K562 (cell line): Measurements from ENCODE around the gene PRKACA. TPM values are rescaled to one million over a fixed set of nuclear protein-coding genes. Genes with fewer than 3 reads are reported as not detected.

Experiments
- ATF2 ChIP-seq: sonication (generic); formaldehyde crosslinking; IDR thresholded peaks from 2 replicates; pipeline ENCODE4 v1.8.1; 2022; ENCODE audit warnings: missing genetic modification reagents
- BACH1 ChIP-seq: fragments of 200-800 bp; sonication (Bioruptor generic); IDR thresholded peaks from 2 replicates; pipeline ENCODE4 v1.6.1; 2016; ENCODE audit warnings: missing genetic modification characterization, missing compliant biosample characterization
- LCOR ChIP-seq: sonication (generic); formaldehyde crosslinking; IDR thresholded peaks from 2 replicates; pipeline ENCODE4 v1.8.0; 2022; ENCODE audit warnings: mild to moderate bottlenecking, missing genetic modification reagents
- MCM2 ChIP-seq: fragments of 450-650 bp; IDR thresholded peaks from 2 replicates; pipeline ENCODE4 v1.6.1; 2017; ENCODE audit warnings: low read depth, mild to moderate bottlenecking
- MIER1 ChIP-seq: fragments of 450-650 bp; IDR thresholded peaks from 2 replicates; pipeline ENCODE4 v1.6.1; 2016; ENCODE audit warnings: antibody characterized with exemption, mild to moderate bottlenecking, low read depth
- MXI1 ChIP-seq: IDR thresholded peaks from 2 replicates; pipeline ENCODE4 v1.6.1; 2011; ENCODE audit warnings: low read depth, mild to moderate bottlenecking, improper control_type of control experiment, low read length
- NFE2L1 ChIP-seq: fragments of 450-650 bp; IDR thresholded peaks from 2 replicates; pipeline ENCODE4 v1.6.1; 2016; ENCODE audit warnings: missing genetic modification characterization, low read depth, mild to moderate bottlenecking, missing compliant biosample characterization, moderate library complexity, borderline replicate concordance
- PTTG1 ChIP-seq: fragments of 450-650 bp; IDR thresholded peaks from 2 replicates; pipeline ENCODE4 v1.6.1; 2016; ENCODE audit warnings: low read depth, mild to moderate bottlenecking, missing genetic modification characterization, missing compliant biosample characterization
- TBL1XR1 ChIP-seq, 2 experiments: IDR thresholded peaks; 2 replicates each; pipeline ENCODE4 v1.6.1; 2012; ENCODE audit warnings: improper control_type of control experiment in 2 of 2, low read length in 2 of 2, mild to moderate bottlenecking in 1 of 2
- TSHZ1 ChIP-seq: fragments of 250-450 bp; sonication (Bioruptor Pico); IDR thresholded peaks from 2 replicates; pipeline ENCODE4 v1.4.0; 2020; ENCODE audit warnings: mild to moderate bottlenecking, moderate library complexity
- ZBTB49 ChIP-seq: sonication (generic); formaldehyde crosslinking; IDR thresholded peaks from 2 replicates; pipeline ENCODE4 v1.8.0; 2022; ENCODE audit warnings: missing genetic modification reagents, mild to moderate bottlenecking, borderline replicate concordance
- ZMIZ1 ChIP-seq, 2 experiments: fragments of 150-350 bp in 1 of 2; IDR thresholded peaks; 2 replicates each; pipeline ENCODE4 v1.6.1; 2012 to 2016; ENCODE audit warnings: low read depth in 2 of 2, low read length in 2 of 2, mild to moderate bottlenecking in 1 of 2, moderate library complexity in 1 of 2
- ZNF41 ChIP-seq: fragments of 250-450 bp; sonication (Bioruptor Pico); conservative IDR thresholded peaks from 2 replicates; pipeline ENCODE4 v1.4.0; 2020; ENCODE audit warnings: mild to moderate bottlenecking
- ZNF589 ChIP-seq: fragments of 200-800 bp; sonication (Bioruptor generic); IDR thresholded peaks from 2 replicates; pipeline ENCODE4 v1.6.1; 2016; ENCODE audit warnings: low read depth, missing genetic modification characterization, missing compliant biosample characterization
- polyA plus RNA-seq, 8 experiments: library from polyadenylated mRNA; depleted of rRNA in 4 of 8; stranded (reverse) in 5 of 8; unstranded in 3 of 8; fragments of >200 nt; fragmentation: Nextera tagmentation in 2 of 8; fragmentation: Illumina TruSeq in 1 of 8; extraction: Ambion mirVana in 2 of 8; extraction: Trizol in 1 of 8; gene quantifications; 2 replicates each; pipeline versions ENCODE4 v1.2.1 to v1.2.3, GENCODE V29; 2011 to 2014; ENCODE audit warnings: inconsistent platforms in 1 of 8, missing spikeins in 1 of 8
- total RNA-seq, 7 experiments: library from RNA; depleted of rRNA in 6 of 7; stranded (reverse); fragments of >200 nt in 6 of 7; fragmentation: Illumina TruSeq in 2 of 7; extraction: Trizol in 2 of 7; gene quantifications; 2 replicates each; pipeline versions ENCODE4 v1.2.1 to v1.2.3, GENCODE V29; 2011 to 2021; ENCODE audit warnings: low replicate concordance in 1 of 7

PRKACA gene
- total and polyA plus RNA-seq, 9 of the 15 experiments (the other 6 are each of a cell fraction or from before 2014, with no cell fraction given), result 1.2 to 63.1 (median 13.0) TPM

- TF ChIP-seq ZMIZ1 (IDR thresholded peaks at IDR 0.05; ENCODE audit: low read depth in 2 of 2, low read length in 2 of 2) (no peak), MIER1 (no peak), BACH1 (tag) (no peak), LCOR (CRISPR knock-in tag) (no peak), ZNF41 (CRISPR knock-in tag) (no peak), PTTG1 (no peak), NFE2L1 (tag) (no peak), ZNF589 (CRISPR knock-in tag) (no peak), MXI1 (no peak), ZBTB49 (CRISPR knock-in tag) (no peak), ATF2 (CRISPR knock-in tag) (no peak), TSHZ1 (CRISPR knock-in tag) (no peak), TBL1XR1 (IDR thresholded peaks at IDR 0.05; ENCODE audit: low read length in 2 of 2) (peak in 1 of 2 experiments; percentile 68; a peak in 1 of 4 replicates), MCM2 (no peak)
These were observed 3.7 kb downstream of the PRKACA start (continued) for GRCh38 chr19:14113762-14114414.
